Spleen (tissue), 11 donors: Measurements from ENCODE around the gene CHN1. TPM values are rescaled to one million over a fixed set of nuclear protein-coding genes. Genes with fewer than 3 reads are reported as not detected.

Source experiments
- DNase-seq: peaks from one replicate; pipeline ENCODE4 v3.0.0-alpha.2; 2020
- H3K27ac ChIP-seq, 8 donors: fragments of 200-600 bp; sonication (generic) in 7 of 8; 1 replicate in 4 of 8; 2 replicates in 4 of 8; pipeline versions ENCODE4 v1.5.0 to v1.8.0; 2016 to 2021; ENCODE audit warnings: inconsistent platforms in 4 of 8, mild to moderate bottlenecking in 4 of 8, moderate library complexity in 1 of 8
- H3K27me3 ChIP-seq, 7 donors: fragments of 200-600 bp; sonication (generic) in 6 of 7; replicated peaks in 1 of 7; 1 replicate in 4 of 7; 2 replicates in 3 of 7; pipeline versions ENCODE4 v1.5.0 to v1.8.0; 2016 to 2021; ENCODE audit warnings: inconsistent platforms in 3 of 7, mild to moderate bottlenecking in 1 of 7
- H3K36me3 ChIP-seq, 6 donors: fragments of 200-600 bp; sonication (generic) in 5 of 6; 1 replicate in 4 of 6; 2 replicates in 2 of 6; pipeline versions ENCODE4 v1.5.0 to v1.8.0; 2016 to 2021; ENCODE audit warnings: inconsistent platforms in 2 of 6
- H3K4me1 ChIP-seq, 6 donors: fragments of 200-600 bp; sonication (generic) in 5 of 6; 1 replicate in 3 of 6; 2 replicates in 3 of 6; pipeline versions ENCODE4 v1.5.0 to v1.8.0; 2016 to 2021; ENCODE audit warnings: inconsistent platforms in 3 of 6
- H3K4me3 ChIP-seq, 8 donors: fragments of 200-600 bp; sonication (generic) in 7 of 8; 1 replicate in 4 of 8; 2 replicates in 4 of 8; pipeline versions ENCODE4 v1.5.0 to v1.8.0; 2016 to 2021; ENCODE audit warnings: inconsistent platforms in 4 of 8, mild to moderate bottlenecking in 4 of 8, moderate library complexity in 2 of 8
- H3K9me3 ChIP-seq, 8 donors: fragments of 200-600 bp; sonication (generic) in 7 of 8; 1 replicate in 4 of 8; 2 replicates in 4 of 8; pipeline versions ENCODE4 v1.5.0 to v1.8.0; 2016 to 2021; ENCODE audit warnings: inconsistent platforms in 4 of 8
- CTCF ChIP-seq, 11 experiments: fragments of 200-600 bp in 7 of 11; fragments of 450-650 bp in 4 of 11; sonication (generic) in 4 of 11; IDR thresholded peaks in 8 of 11; conservative IDR thresholded peaks in 3 of 11; 1 replicate in 7 of 11; 2 replicates in 4 of 11; pipeline versions ENCODE4 v1.4.0 to v1.8.0; 2016 to 2021; ENCODE audit warnings: antibody characterized with exemption in 11 of 11, inconsistent platforms in 4 of 11, mild to moderate bottlenecking in 1 of 11
- POLR2A ChIP-seq, 3 donors: fragments of 450-650 bp; IDR thresholded peaks; one replicate each; pipeline ENCODE4 v1.5.1; 2017; ENCODE audit warnings: antibody characterized with exemption in 3 of 3, mild to moderate bottlenecking in 1 of 3
- POLR2AphosphoS5 ChIP-seq, 3 donors: sonication (generic); formaldehyde crosslinking; IDR thresholded peaks; one replicate each; pipeline ENCODE4 v1.5.1; 2017; ENCODE audit warnings: antibody characterized with exemption in 3 of 3
- WGBS, 5 donors: extraction: QIAGEN DNeasy Blood & Tissue Kit in 3 of 5; methylation state at CpG; one replicate each; pipeline versions ENCODE4 v1.1.5 to v1.1.7; 2013 to 2018; 5-methylcytosine and 5-hydroxymethylcytosine counted together
- intact Hi-C: fragments of 100-400 bp; cut with DNase I; formaldehyde crosslinking; loops from one replicate; pipeline ENCODE4 v1.15.0; 2023; ENCODE audit warnings: low total_unique reads
- polyA plus RNA-seq, 3 donors: library from polyadenylated mRNA; stranded (reverse); fragments of 200-250 nt; gene quantifications; one replicate each; pipeline ENCODE4 v1.2.1, GENCODE V29; 2013
- total RNA-seq, 7 donors: library from RNA; depleted of rRNA in 3 of 7; stranded (reverse); fragments of >200 nt in 3 of 7; fragmentation: NEBNext Ultra II Directional in 4 of 7; extraction: Animal tissue kit (Norgen Biotek cat#: 25700) in 4 of 7; gene quantifications; one replicate each; pipeline versions ENCODE4 v1.1.0 to v1.2.1, GENCODE V29; 2016 to 2021
- donor health status: healthy with polysubstance abuse.
- donor health status: DM: no; HTN: no; CAD: no; lungs with moderate emphysema.
- donor health status: DM: no; HTN: no; CAD: no.
- donor health status: Bipolar disorder and iron deficiency.
- donor health status: healthy.
- donor health status: DM: no; HTN: no; CAD: no.
- donor health status: DM: yes; HTN: yes; CAD: no.

CHN1 gene
- total and polyA plus RNA-seq, 10 donors = 5.4 to 14.6 (median 9.7) TPM

GRCh38 chr2:174967086-174967485 lies 38.1 kb downstream of the CHN1 start:
- Histone ChIP-seq H3K9me3 (no peaks in the 10 kb centered on the region), H3K27ac (no peak overlapping the region), H3K4me1 (peaks cover 0 to 11% (median 0%) of the 10 kb centered on the region in 6 donors), H3K27me3 (no peaks in the 10 kb centered on the region), H3K36me3 (no peaks in the 10 kb centered on the region), H3K4me3 (no peak overlapping the region)
- intact Hi-C loops = no loop called here
- no peak for DNase-seq
- WGBS, 5 donors = 86 to 93% (median 88%) methylated on average over 6 of the region's 6 CpGs
- no peak for TF ChIP-seq POLR2A (IDR thresholded peaks at IDR 0.05)
- TF ChIP-seq POLR2AphosphoS5 (IDR thresholded peaks at IDR 0.05) = no peak
- no peak for TF ChIP-seq CTCF (IDR thresholded peaks at IDR 0.05 in 8 of 11, conservative IDR thresholded peaks at IDR 0.05 in 3 of 11)

- intact Hi-C loops = no loop called here
- Histone ChIP-seq H3K27ac (no peak overlapping the region), H3K4me3 (no peak overlapping the region), H3K36me3 (no peaks in the 10 kb centered on the region), H3K9me3 (no peaks in the 10 kb centered on the region), H3K4me1 (peaks cover 0 to 11% (median 0%) of the 10 kb centered on the region in 6 donors), H3K27me3 (no peaks in the 10 kb centered on the region)
- DNase-seq = no peak
- 22 to 36% (median 25%) methylated on average over 5 of the region's 5 CpGs for WGBS, 5 donors
- no peak for TF ChIP-seq POLR2A (IDR thresholded peaks at IDR 0.05)
- TF ChIP-seq POLR2AphosphoS5 (IDR thresholded peaks at IDR 0.05) = no peak
- TF ChIP-seq CTCF (IDR thresholded peaks at IDR 0.05 in 8 of 11, conservative IDR thresholded peaks at IDR 0.05 in 3 of 11) = no peak
Measured at GRCh38 chr2:174965992-174966744, 39.0 kb downstream of the CHN1 start.

GRCh38 chr2:174965551-174965950 lies 39.6 kb downstream of the CHN1 start:
- Histone ChIP-seq H3K4me1 (peaks cover 0 to 11% (median 0%) of the 10 kb centered on the region in 6 donors), H3K27ac (no peak overlapping the region), H3K4me3 (no peak overlapping the region), H3K9me3 (no peaks in the 10 kb centered on the region), H3K36me3 (no peaks in the 10 kb centered on the region), H3K27me3 (no peaks in the 10 kb centered on the region)
- intact Hi-C loops = no loop called here
- WGBS, 5 donors = 89 to 96% (median 93%) methylated on average over 3 of the region's 3 CpGs
- DNase-seq = no peak
- no peak for TF ChIP-seq POLR2A (IDR thresholded peaks at IDR 0.05)
- no peak for TF ChIP-seq CTCF (IDR thresholded peaks at IDR 0.05 in 8 of 11, conservative IDR thresholded peaks at IDR 0.05 in 3 of 11)
- TF ChIP-seq POLR2AphosphoS5 (IDR thresholded peaks at IDR 0.05) = no peak

GRCh38 chr2:174964404-174964803 lies 40.8 kb downstream of the CHN1 start:
- no peak for DNase-seq
- WGBS, 5 donors = 92 to 98% (median 93%) methylated on average over 2 of the region's 2 CpGs
- H3K27me3 ChIP-seq = no peaks in the 10 kb centered on the region
- TF ChIP-seq CTCF (IDR thresholded peaks at IDR 0.05 in 8 of 11, conservative IDR thresholded peaks at IDR 0.05 in 3 of 11) = no peak
- TF ChIP-seq POLR2A (IDR thresholded peaks at IDR 0.05) = no peak
- TF ChIP-seq POLR2AphosphoS5 (IDR thresholded peaks at IDR 0.05) = no peak
- no peak overlapping the region for H3K27ac ChIP-seq
- intact Hi-C loops = no loop called here
- H3K4me3 ChIP-seq = no peak overlapping the region
- peaks cover 0 to 11% (median 0%) of the 10 kb centered on the region in 6 donors for H3K4me1 ChIP-seq
- H3K36me3 ChIP-seq = no peaks in the 10 kb centered on the region
- H3K9me3 ChIP-seq = no peaks in the 10 kb centered on the region
